GM06990 (cell line): ENCODE results near the gene ADGRD1.

Source experiments
- DNase-seq: peaks from one replicate; pipeline ENCODE4 v3.0.0-alpha.2; 2011; ENCODE audit not compliant: insufficient read length; ENCODE audit errors: extremely low read depth
- H3K27me3 ChIP-seq: replicated peaks from 2 replicates; pipeline ENCODE4 v1.6.0; 2011; ENCODE audit warnings: low read length; ENCODE audit not compliant: control insufficient read depth, insufficient read depth
- H3K36me3 ChIP-seq: 2 replicates; pipeline ENCODE4 v1.5.1; 2011; ENCODE audit warnings: low read length; ENCODE audit not compliant: control insufficient read depth, insufficient read depth
- H3K4me3 ChIP-seq: replicated peaks from 2 replicates; pipeline ENCODE4 v1.5.1; 2011; ENCODE audit warnings: low read depth, mild to moderate bottlenecking, control low read depth, low read length
- CTCF ChIP-seq: IDR thresholded peaks from 2 replicates; pipeline ENCODE4 v1.5.1; 2011; ENCODE audit warnings: low read length, control low read depth, mild to moderate bottlenecking, inconsistent platforms; ENCODE audit not compliant: insufficient read depth, poor library complexity, severe bottlenecking

The ADGRD1 gene

DNA sequence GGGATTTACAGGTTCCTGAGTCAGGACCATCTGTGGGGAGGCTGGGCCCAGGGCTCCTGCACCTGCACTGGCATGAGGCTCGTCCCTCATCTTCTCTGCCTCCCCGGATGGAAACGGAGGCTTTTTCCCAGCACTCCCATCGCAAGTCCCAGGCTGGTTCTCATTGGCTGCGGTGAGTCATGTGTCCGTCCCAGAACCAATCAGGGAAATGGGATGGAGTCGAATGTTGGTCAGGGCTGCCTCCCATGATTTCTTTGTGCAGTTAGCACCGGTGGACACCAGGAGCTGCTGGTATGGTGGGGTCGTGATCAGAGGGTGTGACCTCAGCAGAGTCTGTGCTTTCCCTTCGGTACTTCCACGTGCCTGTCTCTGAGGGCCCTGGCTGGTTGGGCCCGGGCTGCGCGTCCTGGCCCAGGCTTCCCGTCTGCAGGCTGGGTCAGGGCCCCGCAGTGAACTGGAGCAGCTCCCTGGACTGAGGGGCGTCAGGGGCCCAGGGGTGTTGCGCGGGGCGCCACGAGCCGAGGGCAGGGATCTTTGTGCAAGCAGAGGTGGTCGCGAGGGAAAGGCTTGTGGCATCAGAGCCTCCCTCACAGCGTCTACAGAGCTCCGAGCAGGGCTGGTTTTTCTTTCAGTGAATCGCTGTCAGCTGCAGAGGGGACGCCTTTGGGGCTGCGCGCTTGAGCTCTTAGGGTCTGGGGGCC lies 168.1 kb downstream of the ADGRD1 start:
- DNase-seq: no peak
- H3K4me3 ChIP-seq: no peak overlapping the region
- TF ChIP-seq CTCF: no peak
- no peaks in the 10 kb centered on the region; the same call in 1 of the 2 replicates for H3K36me3 ChIP-seq
- H3K27me3 ChIP-seq: no peaks in the 10 kb centered on the region

DNA sequence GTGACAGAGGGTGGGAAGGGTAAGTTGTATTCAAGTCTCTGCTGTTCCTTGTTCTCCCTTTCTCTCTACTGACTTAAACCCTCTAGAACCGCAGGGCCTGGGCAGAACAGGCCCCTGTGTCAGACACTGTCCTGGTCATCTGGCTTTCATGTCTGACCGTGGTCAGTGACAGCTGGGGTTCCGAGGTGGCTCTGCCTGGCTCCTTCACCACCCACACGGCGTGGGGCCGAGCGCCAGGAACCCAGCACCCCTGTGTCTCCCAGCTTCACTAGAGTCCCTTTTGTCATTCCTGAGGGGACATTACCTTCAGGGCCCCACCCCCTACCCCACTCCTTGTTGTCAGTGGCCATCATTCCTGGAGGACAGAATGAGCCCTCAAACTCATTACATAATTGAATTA lies 168.9 kb downstream of the ADGRD1 start:
- no peaks in the 10 kb centered on the region; the same call in 1 of the 2 replicates for H3K36me3 ChIP-seq
- no peaks in the 10 kb centered on the region for H3K27me3 ChIP-seq
- TF ChIP-seq CTCF: no peak
- no peak overlapping the region for H3K4me3 ChIP-seq
- DNase-seq: no peak

GRCh38 chr12:131123817-131124216 lies 170.1 kb downstream of the ADGRD1 start:
- no peak overlapping the region for H3K4me3 ChIP-seq
- no peaks in the 10 kb centered on the region for H3K27me3 ChIP-seq
- DNase-seq: no peak
- no peaks in the 10 kb centered on the region; the same call in 1 of the 2 replicates for H3K36me3 ChIP-seq
- TF ChIP-seq CTCF: no peak

- TF ChIP-seq CTCF: no peak
- H3K4me3 ChIP-seq: no peak overlapping the region
- no peak for DNase-seq
- no peaks in the 10 kb centered on the region; the same call in 1 of the 2 replicates for H3K36me3 ChIP-seq
- H3K27me3 ChIP-seq: no peaks in the 10 kb centered on the region
Observed at GRCh38 chr12:131124487-131125280, 171.0 kb downstream of the ADGRD1 start.

- Histone ChIP-seq H3K4me3 (no peak overlapping the region), H3K27me3 (no peaks in the 10 kb centered on the region)
Observed at GRCh38 chr12:131126662-131127173, 173.0 kb downstream of the ADGRD1 start.

More at GRCh38 chr12:131126662-131127173, 173.0 kb downstream of the ADGRD1 start:
- DNase-seq: no peak
- TF ChIP-seq CTCF: no peak
- no peaks in the 10 kb centered on the region for H3K36me3 ChIP-seq
